Measurements from ENCODE around the gene LAPTM4A. TPM values are rescaled to one million over a fixed set of nuclear protein-coding genes. Genes with fewer than 3 reads are reported as not detected.
"Not testable (repeated sequence)": the region's sequence is repeated elsewhere in the genome, so short reads cannot be mapped to it uniquely, and the experiment has no call there.

The LAPTM4A gene
- 242 TPM for total RNA-seq
- long read RNA-seq, transcript LAPTM4A-201 (7 exons, 1,765 nt), result major isoform, 130 of 136 reads
- long read RNA-seq, partial matches to known transcripts, result 1 of 136 reads
- long read RNA-seq, other reads (novel, unspliced or antisense), result 5 of 136 reads

- DNase-seq (ENCODE audit: missing footprints) (peak; percentile 99), ATAC-seq (peak; percentile 97)
- intact Hi-C loops (cut with DNase I), result loop anchor here (2.0 kb wide), 3 partner anchors 19 to 39 kb away; no protein-coding TSS in a partner anchor
Measured at GRCh38 chr2:20051532-20052228, at the start of gene LAPTM4A. TSS of gene LAPTM4A (minus strand) at chr2:20051628. CDS start at chr2:20051520, 108 bp downstream.

DNA sequence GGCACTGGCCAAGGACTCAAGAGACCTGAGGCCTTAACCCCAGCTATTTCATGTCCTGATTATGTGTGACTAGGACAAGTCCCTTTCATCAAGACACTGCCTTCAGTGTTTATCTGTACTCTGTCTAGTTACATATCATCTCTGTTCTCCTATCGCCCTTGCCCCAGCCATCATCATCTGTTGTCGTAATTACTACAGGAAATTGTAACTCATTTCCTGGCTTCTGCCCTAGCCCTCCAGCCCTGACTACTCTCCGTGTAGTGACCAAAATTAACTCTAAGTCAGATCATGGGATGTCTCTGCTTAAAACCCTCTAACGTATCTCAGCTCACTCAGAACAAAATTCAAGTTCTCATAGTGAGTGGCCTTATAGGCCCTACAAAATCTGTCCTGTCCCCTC, 49.3 kb upstream of the LAPTM4A start:
- DNase-seq (ENCODE audit: missing footprints) (no peak), ATAC-seq (no peak)
- intact Hi-C loops (cut with DNase I), result no loop called here

DNA sequence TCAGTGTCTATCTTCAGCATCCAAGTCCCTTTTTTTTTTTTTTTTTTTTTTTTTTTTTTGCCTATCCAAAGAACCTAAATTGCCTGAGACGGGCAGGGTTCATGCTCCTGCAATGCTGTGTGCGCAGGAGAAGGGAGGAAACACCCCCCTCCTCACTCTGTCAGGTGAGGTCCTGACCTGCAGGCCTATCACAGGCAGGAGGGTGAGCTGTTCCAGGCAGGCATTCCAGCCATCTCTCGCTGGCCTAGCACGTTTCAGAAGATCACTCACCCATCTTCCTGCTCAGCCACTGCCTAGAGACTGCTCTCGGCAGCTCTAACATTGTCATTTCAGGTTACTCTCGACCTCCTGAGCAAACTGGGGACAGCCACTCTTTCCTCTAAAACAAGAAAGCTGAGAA, 48.4 kb upstream of the LAPTM4A start:
- intact Hi-C loops (cut with DNase I), result loop anchor here (10.0 kb wide), 1 partner anchor 1715 kb away; no protein-coding TSS in a partner anchor
- no peak for DNase-seq (ENCODE audit: missing footprints)
- ATAC-seq, result no peak

- intact Hi-C loops (cut with DNase I), result loop anchor here (1.0 to 10.0 kb wide), 3 partner anchors 83 to 1713 kb away; no protein-coding TSS in a partner anchor
- ATAC-seq (peak; percentile 77), DNase-seq (ENCODE audit: missing footprints) (peak; percentile 90)
Measured at GRCh38 chr2:20097889-20098714, 46.7 kb upstream of the LAPTM4A start.

- ATAC-seq (no peak), DNase-seq (ENCODE audit: missing footprints) (no peak)
- intact Hi-C loops (cut with DNase I), result loop anchor here (2.0 to 10.0 kb wide), 2 partner anchors 81 to 1711 kb away; no protein-coding TSS in a partner anchor
Measured at GRCh38 chr2:20095469-20095868, 44.0 kb upstream of the LAPTM4A start.

DNA sequence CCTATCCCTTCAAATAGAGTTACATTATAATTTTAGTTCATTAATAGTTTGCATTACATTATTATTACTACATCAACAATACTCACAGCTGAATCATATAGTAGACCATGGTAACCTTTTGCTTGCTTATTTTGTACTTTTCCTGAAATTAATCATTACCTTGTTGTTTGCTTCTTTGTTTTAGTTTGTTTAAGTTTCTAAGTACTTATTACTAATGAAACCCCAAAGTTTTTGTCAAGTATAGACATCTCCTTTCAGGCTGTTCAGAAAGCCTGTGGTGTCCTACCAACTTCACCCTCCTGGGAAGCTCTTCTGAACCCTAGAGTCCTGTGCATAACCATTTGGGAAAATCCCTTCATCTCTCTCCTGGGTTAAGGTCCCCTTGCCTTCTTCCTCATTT, 43.5 kb upstream of the LAPTM4A start:
- DNase-seq (ENCODE audit: missing footprints) (no peak), ATAC-seq (no peak)
- intact Hi-C loops (cut with DNase I), result loop anchor here (2.0 to 10.0 kb wide), 2 partner anchors 80 to 1710 kb away; no protein-coding TSS in a partner anchor

DNA sequence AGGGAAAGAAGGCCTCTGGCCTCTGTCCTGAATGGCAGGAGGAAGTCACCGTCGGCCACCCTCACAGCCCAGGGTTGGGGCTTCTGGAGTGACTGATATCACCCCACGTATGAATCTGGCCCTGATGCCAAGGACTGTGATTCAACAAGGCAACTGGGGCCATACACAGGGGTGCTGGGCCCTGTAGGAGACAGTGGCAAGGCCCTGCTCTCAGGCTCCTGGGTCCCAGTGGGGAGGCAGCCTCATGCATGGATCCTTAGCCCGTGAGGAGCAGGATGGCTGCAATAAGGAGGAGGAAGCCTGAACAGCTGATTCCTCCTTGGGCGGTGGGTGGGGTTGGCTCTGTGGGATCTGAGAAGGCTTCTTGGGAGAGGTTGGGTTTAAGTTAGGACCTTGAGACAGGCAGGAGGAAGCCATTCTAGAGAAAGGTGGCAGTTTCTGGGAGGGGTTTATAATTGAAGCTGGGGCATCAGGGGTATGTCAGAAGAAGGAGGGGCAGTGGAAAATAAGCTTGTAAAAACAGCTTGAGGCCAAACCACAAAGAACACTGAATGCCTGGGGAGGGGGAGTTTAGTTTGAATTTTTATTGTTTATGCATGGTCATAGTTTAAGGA, 42.8 kb upstream of the LAPTM4A start:
- no peak for ATAC-seq
- intact Hi-C loops (cut with DNase I), result loop anchor here (2.0 to 10.0 kb wide), 2 partner anchors 79 to 1709 kb away; no protein-coding TSS in a partner anchor
- DNase-seq (ENCODE audit: missing footprints), result no peak

GRCh38 chr2:20093263-20094141, 42.1 kb upstream of the LAPTM4A start:
- intact Hi-C loops (cut with DNase I), result loop anchor here (2.0 to 10.0 kb wide), 2 partner anchors 79 to 1709 kb away; no protein-coding TSS in a partner anchor
- no peak for DNase-seq (ENCODE audit: missing footprints)
- peak; percentile 56 for ATAC-seq

- intact Hi-C loops (cut with DNase I), result loop anchor here (10.0 kb wide), 1 partner anchor 1708 kb away; no protein-coding TSS in a partner anchor
- DNase-seq (ENCODE audit: missing footprints) (no peak), ATAC-seq (no peak)
Measured at GRCh38 chr2:20092901-20093235, 41.4 kb upstream of the LAPTM4A start.

DNA sequence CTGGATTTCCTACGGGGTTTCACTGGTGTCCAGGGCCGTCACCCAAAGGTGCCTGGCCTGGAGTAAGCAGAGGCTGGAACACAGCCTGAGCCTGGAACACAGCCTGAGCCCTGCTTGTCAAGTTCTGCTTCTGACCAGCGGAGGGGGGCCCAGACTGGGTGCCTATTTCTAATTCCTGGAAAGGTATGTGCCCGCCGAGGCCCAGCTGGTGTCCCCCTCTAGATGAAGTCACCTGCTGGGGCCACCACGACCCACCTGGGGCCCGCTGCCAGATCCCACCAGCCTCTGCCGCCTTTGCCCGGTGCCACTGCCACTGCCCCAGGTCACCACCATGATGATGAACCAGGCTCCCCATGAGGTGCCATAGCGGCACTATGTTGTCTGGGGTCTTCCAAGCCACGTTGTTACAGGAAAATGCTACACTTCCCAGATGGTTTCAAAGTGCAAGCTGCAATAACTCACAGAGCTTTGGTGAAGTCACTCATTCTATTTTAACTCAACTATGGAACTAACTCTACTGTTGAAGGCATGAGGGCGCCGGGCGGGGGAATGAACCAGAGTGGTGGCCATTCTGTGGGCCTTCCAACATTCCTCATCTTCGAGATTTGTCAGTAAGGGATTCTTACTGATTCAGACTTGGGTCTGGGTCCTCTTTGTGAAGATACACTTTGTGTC, 40.9 kb upstream of the LAPTM4A start:
- DNase-seq (ENCODE audit: missing footprints) (no peak), ATAC-seq (no peak)
- intact Hi-C loops (cut with DNase I), result loop anchor here (10.0 kb wide), 1 partner anchor 1708 kb away; no protein-coding TSS in a partner anchor

DNA sequence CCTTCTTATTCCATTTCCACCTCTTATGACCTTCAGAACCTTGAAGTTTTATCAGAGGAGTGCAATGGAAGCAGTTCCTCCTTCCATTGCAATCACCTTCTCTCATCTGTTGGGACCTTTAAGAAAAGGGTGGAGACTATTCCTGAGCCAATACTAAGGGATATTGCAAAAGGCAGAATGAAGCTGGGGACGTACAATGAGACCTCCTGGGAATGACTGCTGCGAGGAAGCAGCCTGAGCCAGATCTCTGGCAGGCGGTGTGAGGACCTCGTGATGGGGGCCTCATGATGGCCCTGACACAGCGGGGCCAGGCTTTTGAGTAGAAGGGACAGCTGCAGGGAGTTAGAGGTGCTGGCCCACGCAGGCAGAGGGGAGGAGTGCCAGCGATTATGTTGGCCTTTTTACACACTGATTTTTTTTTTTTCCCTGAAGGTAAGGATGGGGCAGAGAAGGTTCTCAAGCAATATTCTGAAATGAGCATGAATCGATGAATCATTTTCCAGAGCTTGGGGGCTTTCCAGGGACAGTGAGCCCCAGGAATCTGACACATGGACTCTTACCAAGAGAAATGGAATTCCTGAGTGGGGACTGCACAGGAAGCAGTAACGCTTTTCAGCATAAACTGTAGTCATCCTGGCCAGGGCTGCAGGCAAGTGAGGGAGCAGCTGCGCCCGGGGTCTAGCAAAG, 40.0 kb upstream of the LAPTM4A start:
- intact Hi-C loops (cut with DNase I), result loop anchor here (2.0 to 10.0 kb wide), 2 partner anchors 41 to 1707 kb away; partner anchors contain the start of gene LAPTM4A
- DNase-seq (ENCODE audit: missing footprints), result peak; percentile 83

GRCh38 chr2:20089715-20090464, 38.5 kb upstream of the LAPTM4A start:
- DNase-seq (ENCODE audit: missing footprints) (no peak), ATAC-seq (no peak)
- intact Hi-C loops (cut with DNase I), result loop anchor here (2.0 to 10.0 kb wide), 2 partner anchors 39 to 1705 kb away; partner anchors contain the start of gene LAPTM4A

More for the DNA sequence above, 40.0 kb upstream of the LAPTM4A start:
- ATAC-seq, result peak; percentile 87

DNA sequence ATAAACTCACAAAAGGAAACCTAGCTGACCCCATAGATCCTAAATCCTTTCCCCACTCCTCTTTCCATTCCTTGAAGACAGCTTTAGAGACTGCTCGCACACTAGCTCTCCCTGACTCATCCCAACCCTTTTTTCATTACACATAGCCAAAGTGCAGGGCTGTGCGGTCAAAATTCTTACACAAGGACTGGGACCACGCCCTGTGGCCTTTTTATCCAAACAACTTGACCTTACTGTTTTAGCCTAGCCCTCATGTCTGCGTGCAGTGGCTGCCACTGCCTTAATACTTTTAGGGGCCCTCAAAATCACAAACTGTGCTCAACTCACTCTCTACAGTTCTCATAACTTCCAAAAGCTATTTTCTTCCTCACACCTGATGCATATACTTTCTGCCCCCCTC, 34.5 kb upstream of the LAPTM4A start:
- intact Hi-C loops (cut with DNase I); ATAC-seq; DNase-seq (ENCODE audit: missing footprints): not testable (repeated sequence)

DNA sequence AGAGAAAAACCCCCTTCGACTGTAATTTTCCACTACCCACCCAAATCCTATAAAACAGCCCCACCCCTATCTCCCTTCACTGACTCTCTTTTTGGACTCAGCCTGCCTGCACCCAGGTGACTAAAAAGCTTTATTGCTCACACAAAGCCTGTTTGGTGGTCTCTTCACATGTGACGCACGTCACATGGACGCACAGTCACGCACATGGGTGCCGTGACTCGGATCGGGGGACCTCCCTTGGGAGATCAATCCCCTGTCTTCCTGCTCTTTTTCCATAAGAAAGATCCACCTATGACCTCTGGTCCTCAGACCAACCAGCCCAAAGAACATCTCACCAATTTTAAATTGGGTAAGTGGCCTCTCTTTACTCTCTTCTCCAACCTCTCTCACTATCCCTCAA, 31.4 kb upstream of the LAPTM4A start:
- intact Hi-C loops (cut with DNase I); ATAC-seq; DNase-seq (ENCODE audit: missing footprints): not testable (repeated sequence)

GRCh38 chr2:20081841-20082240, 30.4 kb upstream of the LAPTM4A start:
- ATAC-seq (no peak), DNase-seq (ENCODE audit: missing footprints) (no peak)
- intact Hi-C loops (cut with DNase I), result no loop called here

Measured in Right ventricle myocardium inferior (tissue), 1 donor.